ENCODE measurements around the gene NAP1L3. TPM values are rescaled to one million over a fixed set of nuclear protein-coding genes. Genes with fewer than 3 reads are reported as not detected.
A peak's percentile ranks its signal among the peaks of the same experiment; 100 is the strongest.

NAP1L3 gene
- total RNA-seq (2012; rRNA removed): 2.2 and 5.3 TPM in 2 replicates
- 3.2 and 3.7 TPM in 2 replicates for polyA plus RNA-seq (2012; rRNA removed)
- 0.82 and 0.86 TPM in 2 replicates for polyA plus RNA-seq (2012; cell fraction: cytosol; rRNA removed)
- 0.53 and 0.83 TPM in 2 replicates for polyA plus RNA-seq (2012; cell fraction: nucleus; rRNA removed; ENCODE audit: low replicate concordance)
- Bru-seq, nascent RNA: percentile 35 among the genes with signal in this experiment
- percentile 42 among the genes with signal in this experiment for BruChase-seq, experiment 1, labeled RNA remaining after a 6-hour chase
- percentile 46 among the genes with signal in this experiment for BruChase-seq, experiment 2, labeled RNA remaining after a 2-hour chase
- long read RNA-seq, partial matches to known transcripts: 0 of 1 reads
- long read RNA-seq, other reads (novel, unspliced or antisense): 0 of 1 reads

DNA sequence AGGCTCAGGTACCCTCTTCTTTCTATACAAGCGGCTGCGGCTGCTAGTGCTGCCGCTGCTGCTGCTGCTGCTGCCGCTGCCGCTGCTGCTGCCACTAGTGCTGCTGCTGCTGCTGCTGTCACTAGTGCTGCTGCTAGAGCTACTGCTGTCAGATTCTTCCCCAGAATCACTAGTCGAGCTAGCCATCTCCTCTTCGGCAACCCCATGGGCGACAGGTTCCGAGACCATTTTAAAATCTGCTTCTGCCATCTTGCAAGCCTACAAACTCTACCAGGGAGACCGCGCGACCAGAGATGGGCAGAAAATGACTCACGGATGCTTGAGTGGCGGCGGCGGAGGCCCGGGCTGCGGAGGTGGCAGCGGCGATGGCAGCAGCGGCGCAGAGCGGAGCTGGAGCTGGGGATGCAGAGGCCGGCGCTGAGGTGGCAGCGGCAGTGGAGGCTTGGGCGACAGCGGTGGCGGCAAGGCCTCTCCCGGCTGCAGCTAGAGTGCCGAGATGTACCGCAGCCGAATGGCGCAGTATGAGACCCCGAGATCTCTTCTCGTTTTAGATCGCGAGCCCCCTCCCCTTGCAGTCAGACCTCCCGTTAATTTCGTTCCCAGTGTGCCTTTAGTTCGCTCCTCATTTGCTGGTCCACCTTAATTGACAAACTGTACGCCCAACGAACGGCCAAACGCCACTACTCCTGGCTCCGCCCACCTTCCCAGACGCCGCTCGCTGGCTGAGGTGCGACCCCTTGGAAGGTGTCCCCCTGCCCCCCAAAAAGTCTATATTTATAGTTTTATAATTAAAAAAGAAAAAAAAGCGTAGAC, at the start of gene NAP1L3:
Gene NAP1L3, minus strand, starts transcription at position 523 of the 813 bp plus-strand sequence. Its CDS starts 274 bp downstream, at position 249.
- Histone ChIP-seq H3K23ac (ENCODE audit: low read depth, low read length) (no peak within 1 kb of the TSS), H3K9me1 (ENCODE audit: insufficient read depth, low read length) (no peaks in the 10 kb centered on the region), H2AFZ (replicated peaks; ENCODE audit: low read length, poor library complexity) (peak within 1 kb of the TSS; percentile 86), H4K8ac (ENCODE audit: low read depth in 2 of 2, low read length in 2 of 2) (no peak within 1 kb of the TSS), H3K36me3 (ENCODE audit: control insufficient read depth, insufficient read depth, low read length) (no peaks in the 10 kb centered on the region), H3K4ac (ENCODE audit: low read depth, low read length) (no peak within 1 kb of the TSS), H2BK20ac (ENCODE audit: low read depth, low read length) (no peak within 1 kb of the TSS), H3K9ac (ENCODE audit: low read depth, low read length) (no peak within 1 kb of the TSS), H2BK5ac (ENCODE audit: low read depth, low read length, poor library complexity, severe bottlenecking) (no peak within 1 kb of the TSS), H4K20me1 (ENCODE audit: insufficient read depth, low read length) (no peaks in the 10 kb centered on the region), H4K5ac (ENCODE audit: low read depth, low read length) (no peak within 1 kb of the TSS), H3K18ac (ENCODE audit: low read depth, low read length) (no peak within 1 kb of the TSS), H4K91ac (ENCODE audit: insufficient read depth, low read depth, low read length) (no peak within 1 kb of the TSS), H3K4me2 (ENCODE audit: low read depth, low read length) (peak within 1 kb of the TSS; percentile 65), H2AK9ac (replicated peaks; ENCODE audit: low read depth, low read length, poor library complexity) (no peak within 1 kb of the TSS), H2BK120ac (ENCODE audit: low read depth, low read length) (no peak within 1 kb of the TSS), H3K27me3 (ENCODE audit: control insufficient read depth, insufficient read depth, low read length) (peaks cover 3% of the 10 kb centered on the region; the same call in 1 of the 2 replicates), H3K9me3 (ENCODE audit: control insufficient read depth, insufficient read depth, low read length) (no peaks in the 10 kb centered on the region), H3K56ac (ENCODE audit: extremely low read depth, insufficient read depth, low read length) (no peak within 1 kb of the TSS), H3K4me3 (ENCODE audit: insufficient read depth, low read depth, low read length) (peak within 1 kb of the TSS; percentile 66), H2AK5ac (ENCODE audit: low read depth, low read length) (no peak within 1 kb of the TSS), H3K4me1 (ENCODE audit: control insufficient read depth, insufficient read depth, low read length) (no peaks in the 10 kb centered on the region), H3K79me1 (ENCODE audit: low read depth in 1 of 2, low read length in 2 of 2) (no peaks in the 10 kb centered on the region), H2BK15ac (ENCODE audit: low read depth, low read length) (no peak within 1 kb of the TSS), H3K14ac (replicated peaks; ENCODE audit: low read depth, low read length) (no peak within 1 kb of the TSS), H3K27ac (ENCODE audit: insufficient read depth, low read length) (no peak within 1 kb of the TSS)
- ChIA-PET POLR2A (ENCODE audit: unreplicated experiment) (no interaction called here), CTCF (no interaction called here)
- dilution Hi-C loops (cut with HindIII; ENCODE audit: low sequenced_read_pairs, unreplicated experiment) (no loop called here), intact Hi-C loops (cut with micrococcal nuclease) (no loop called here), in situ Hi-C loops (cut with MboI; ENCODE audit: low sequenced_read_pairs) (no loop called here)
- BruUV-seq (replicated peaks): no TSS peak
- peak; percentile 67 for ATAC-seq (ENCODE audit: low read depth)
- TF ChIP-seq CHD1 (IDR thresholded peaks at IDR 0.05; ENCODE audit: low read depth, low read length): no peak
- TF ChIP-seq SMC3 (IDR thresholded peaks at IDR 0.05; ENCODE audit: low read depth, low read length): no peak
- no peak for TF ChIP-seq FOS (IDR thresholded peaks at IDR 0.05; ENCODE audit: low read depth, low read length)
- TF ChIP-seq NFE2L2 (IDR thresholded peaks at IDR 0.05; ENCODE audit: low read depth, low read length): no peak
- no peak for TF ChIP-seq BHLHE40 (IDR thresholded peaks at IDR 0.05; ENCODE audit: low read depth, low read length)
- DNase-seq: peak; percentile 44
- 3% methylated on average over 23 of the region's 51 CpGs; no CpG with 5 or more reads in 1 of the 2 experiments for WGBS, 2 experiments (ENCODE audit: extremely low coverage in 2 of 2, insufficient read length in 1 of 2)
